AG10803 (cell line): ENCODE measurements around the gene IFNG-AS1.

Experiments used
- DNase-seq: peaks from one replicate; pipeline ENCODE4 v3.0.0; 2010; ENCODE audit warnings: low read depth
- H3K4me3 ChIP-seq: 2 replicates; pipeline ENCODE4 v1.5.1; 2011; ENCODE audit warnings: mild to moderate bottlenecking, low read length, control low read depth
- TF ChIP-seq, protein P1 (sequence below): conservative IDR thresholded peaks from 2 replicates; pipeline ENCODE4 v1.5.1; 2011; ENCODE audit warnings: mild to moderate bottlenecking, low read length, control low read depth, inconsistent platforms

IFNG-AS1 gene

DNA sequence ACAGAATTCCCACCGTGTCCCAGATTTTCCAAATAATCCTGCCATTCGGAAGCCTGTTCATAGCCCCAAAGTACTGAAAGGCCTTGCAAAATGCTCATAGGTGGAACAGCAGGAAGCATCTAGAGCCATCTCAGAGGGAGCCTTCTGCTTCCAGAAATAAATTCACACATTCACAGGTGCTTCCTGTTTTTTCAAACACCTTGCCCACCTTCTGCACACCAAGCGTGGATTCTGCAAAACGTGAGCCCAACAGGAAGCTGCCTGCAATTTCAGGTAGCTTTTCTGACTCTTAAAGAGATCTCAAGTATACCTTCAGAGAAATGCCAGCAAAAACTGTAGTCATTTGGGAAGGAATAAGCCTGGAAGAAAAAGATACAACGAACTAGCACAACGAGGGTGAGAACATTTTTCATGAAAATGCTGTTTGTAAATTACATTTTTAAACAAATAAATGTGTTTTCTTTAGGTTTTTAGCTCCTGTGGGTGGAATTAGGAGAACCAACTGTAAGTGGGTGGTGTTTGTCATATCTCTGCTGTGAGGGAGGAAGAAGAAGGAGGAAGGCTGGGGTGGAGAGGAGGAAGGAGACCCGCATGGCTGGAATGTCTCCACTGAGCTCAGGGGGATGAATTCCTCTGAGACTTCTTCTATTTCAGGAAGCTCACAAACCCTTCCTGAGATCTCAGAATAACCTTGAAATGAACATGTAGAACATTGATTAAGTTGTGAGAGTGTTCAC is at the start of gene IFNG-AS1:
Gene IFNG-AS1 (plus strand): TSS at position 264 of the 737 bp plus-strand sequence.
- no peak for DNase-seq
- H3K4me3 ChIP-seq: no peak within 1 kb of the TSS
- TF ChIP-seq, protein P1, sequence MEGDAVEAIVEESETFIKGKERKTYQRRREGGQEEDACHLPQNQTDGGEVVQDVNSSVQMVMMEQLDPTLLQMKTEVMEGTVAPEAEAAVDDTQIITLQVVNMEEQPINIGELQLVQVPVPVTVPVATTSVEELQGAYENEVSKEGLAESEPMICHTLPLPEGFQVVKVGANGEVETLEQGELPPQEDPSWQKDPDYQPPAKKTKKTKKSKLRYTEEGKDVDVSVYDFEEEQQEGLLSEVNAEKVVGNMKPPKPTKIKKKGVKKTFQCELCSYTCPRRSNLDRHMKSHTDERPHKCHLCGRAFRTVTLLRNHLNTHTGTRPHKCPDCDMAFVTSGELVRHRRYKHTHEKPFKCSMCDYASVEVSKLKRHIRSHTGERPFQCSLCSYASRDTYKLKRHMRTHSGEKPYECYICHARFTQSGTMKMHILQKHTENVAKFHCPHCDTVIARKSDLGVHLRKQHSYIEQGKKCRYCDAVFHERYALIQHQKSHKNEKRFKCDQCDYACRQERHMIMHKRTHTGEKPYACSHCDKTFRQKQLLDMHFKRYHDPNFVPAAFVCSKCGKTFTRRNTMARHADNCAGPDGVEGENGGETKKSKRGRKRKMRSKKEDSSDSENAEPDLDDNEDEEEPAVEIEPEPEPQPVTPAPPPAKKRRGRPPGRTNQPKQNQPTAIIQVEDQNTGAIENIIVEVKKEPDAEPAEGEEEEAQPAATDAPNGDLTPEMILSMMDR: no peak

DNA sequence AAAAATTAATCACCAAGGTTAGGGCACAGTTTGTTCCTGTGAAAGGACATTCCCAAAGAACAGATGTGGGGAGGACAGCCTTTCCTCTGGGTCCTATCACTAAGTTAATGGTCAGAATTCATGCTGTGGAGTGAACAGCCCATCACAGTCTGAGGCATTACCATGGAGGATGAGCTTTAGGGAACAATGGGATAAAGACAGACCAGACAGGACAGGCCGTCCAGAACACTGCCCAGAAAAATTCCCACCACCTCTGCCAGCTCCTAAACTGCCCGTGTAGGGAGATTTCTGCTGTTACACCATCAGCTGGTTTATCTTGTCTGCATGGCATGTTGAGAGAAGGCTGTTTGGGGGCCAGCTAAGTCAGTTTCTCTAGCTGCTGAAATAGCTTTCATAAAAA is 49.6 kb upstream of the IFNG-AS1 start:
- TF ChIP-seq, protein P1: no peak
- H3K4me3 ChIP-seq: no peak overlapping the region
- no peak for DNase-seq

DNA sequence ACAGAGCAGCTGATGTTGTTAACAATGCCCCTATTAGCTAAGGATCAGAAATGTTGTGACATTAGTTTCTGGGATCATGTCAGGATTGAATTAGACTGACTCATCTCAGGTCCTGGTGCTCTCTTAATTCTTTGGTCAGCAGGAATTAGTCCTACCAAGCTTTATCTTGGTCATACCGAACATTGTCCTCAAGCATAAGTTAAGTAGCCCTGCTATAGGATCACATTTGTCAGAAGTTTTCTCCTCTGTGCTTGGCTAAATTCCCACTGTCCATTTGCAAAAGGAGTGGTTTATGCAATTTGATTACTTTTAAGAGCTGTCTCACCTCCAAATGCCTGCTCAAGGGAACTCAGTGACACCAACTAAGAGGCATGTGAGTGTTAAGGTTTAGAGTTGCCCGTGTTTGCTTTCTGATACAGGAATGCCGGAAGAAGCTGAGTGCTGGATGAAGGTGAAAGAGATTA is 48.4 kb upstream of the IFNG-AS1 start:
- H3K4me3 ChIP-seq: no peak overlapping the region
- DNase-seq: peak; percentile 78
- TF ChIP-seq, protein P1: no peak

DNA sequence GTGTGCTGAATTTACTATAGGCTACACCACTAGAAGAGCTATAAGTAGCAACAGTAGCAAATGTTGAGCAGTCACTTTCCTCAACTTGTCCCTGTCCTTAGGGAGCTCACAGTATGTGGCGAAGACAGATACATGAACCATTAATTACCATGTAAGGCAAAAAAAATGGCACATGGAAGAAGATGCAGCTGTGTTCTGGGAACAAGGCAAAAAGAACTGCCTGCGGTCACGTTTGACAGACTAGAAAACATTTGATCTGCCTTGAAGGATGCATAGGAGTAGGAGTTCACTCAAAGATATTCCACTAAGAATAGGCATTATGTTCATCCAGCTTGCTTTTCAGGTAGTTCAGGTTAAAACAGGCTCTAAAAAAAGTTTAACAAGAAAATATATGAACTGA is 46.5 kb upstream of the IFNG-AS1 start:
- no peak for DNase-seq
- TF ChIP-seq, protein P1: no peak
- H3K4me3 ChIP-seq: no peak overlapping the region

DNA sequence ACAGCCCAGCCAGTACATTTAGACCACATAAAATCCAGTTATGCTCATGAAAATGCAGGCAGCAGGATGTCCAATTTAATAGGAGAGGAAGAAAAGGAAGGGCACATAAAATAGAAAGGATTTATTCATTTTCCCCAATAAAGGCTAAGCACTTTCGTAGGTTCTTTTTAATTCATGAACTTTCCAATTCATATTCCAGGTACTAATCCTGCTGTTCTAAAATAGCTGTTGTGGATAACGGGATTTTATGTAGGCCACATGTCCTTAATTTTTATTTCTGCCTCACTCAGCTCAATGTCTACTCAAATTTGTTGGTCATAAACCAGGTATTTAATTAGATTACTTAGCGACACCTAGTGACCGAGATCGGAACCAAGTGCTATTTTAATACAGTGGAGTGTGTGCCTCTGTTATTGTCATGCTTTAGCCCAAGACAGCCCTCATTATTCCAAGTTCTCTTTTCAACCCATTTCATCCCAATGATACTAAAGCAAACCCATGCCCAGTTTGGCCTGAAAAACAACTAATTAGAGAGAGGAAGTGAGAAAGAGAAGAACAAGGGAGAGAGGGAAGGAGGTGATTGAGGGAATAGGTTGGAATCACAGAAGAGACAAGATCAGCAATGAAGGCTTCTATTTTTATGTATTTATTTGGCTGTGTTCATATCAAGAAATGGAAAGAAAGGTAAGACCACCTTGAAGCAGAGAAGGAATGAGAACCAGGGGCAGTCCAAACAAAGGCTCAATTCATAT is 45.9 kb upstream of the IFNG-AS1 start:
- DNase-seq: peak; percentile 75
- H3K4me3 ChIP-seq: no peak overlapping the region
- TF ChIP-seq, protein P1: peak; percentile 79

DNA sequence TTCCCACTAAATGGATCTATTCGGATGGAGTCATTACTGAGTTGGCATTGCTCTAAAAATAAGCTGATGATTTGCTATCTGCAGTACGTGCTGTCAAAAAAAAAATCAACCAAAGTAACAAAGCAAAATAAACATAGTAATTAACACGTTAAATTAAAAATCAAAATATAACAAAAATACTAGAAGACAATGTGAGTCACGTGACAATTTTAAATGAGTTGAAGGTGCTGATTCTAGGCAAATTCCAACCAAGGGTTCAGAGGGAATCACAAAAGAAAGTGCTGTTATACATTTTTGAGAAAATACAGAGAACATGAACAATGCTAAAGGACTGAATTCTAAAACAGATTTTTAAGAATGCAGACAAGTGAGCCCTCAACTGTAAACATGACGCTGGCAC is 45.2 kb upstream of the IFNG-AS1 start:
- TF ChIP-seq, protein P1: no peak
- H3K4me3 ChIP-seq: no peak overlapping the region
- DNase-seq: no peak
